AG04449 (cell line): ENCODE results near the gene MMP17.

Experiments used
- CTCF ChIA-PET: fragments of 350-600 bp; formaldehyde crosslinking; extraction: SDS; loops from one replicate; lab custom pipeline; 2021; ENCODE audit warnings: antibody characterized with exemption; lab: Yijun Ruan, JAX
- POLR2A ChIA-PET: fragments of 400-600, 350-600 bp; formaldehyde crosslinking; extraction: SDS; loops from one replicate; lab custom pipeline; 2020; ENCODE audit warnings: antibody characterized with exemption, inconsistent platforms; lab: Yijun Ruan, JAX
- DNase-seq: peaks from one replicate; pipeline ENCODE4 v3.0.0-alpha.2; 2010; ENCODE audit warnings: low read depth, low spot score
- H3K4me3 ChIP-seq: 2 replicates; pipeline ENCODE4 v1.5.1; 2011; ENCODE audit warnings: low read depth, mild to moderate bottlenecking, control low read depth, low read length
- CTCF ChIP-seq: IDR thresholded peaks from one replicate; pipeline ENCODE4 v1.5.1; 2011; ENCODE audit warnings: mild to moderate bottlenecking, moderate library complexity, low read length, control low read depth, inconsistent platforms; ENCODE audit not compliant: insufficient read depth; ENCODE audit errors: missing control alignments

MMP17 gene

DNA sequence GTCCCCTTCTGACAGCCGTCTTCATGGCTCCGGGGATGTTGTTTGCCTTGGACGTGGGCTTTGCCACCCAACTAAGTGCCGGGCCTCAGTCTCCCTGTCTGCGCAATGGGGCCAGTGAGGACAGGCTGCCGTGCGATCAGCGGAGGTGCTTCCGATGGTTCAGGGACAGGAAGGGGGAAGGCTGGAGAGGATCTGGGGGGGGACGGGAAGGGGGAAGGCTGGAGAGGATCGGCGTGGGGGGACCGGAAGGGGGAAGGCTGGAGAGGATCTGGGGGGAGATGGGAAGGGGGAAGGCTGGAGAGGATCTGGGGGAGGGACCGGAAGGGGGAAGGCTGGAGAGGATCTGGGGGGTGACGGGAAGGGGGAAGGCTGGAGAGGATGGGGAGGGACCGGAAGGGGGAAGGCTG is 3.4 kb downstream of the MMP17 start:
- peak; percentile 58 for DNase-seq
- ChIA-PET CTCF (interaction anchor here (1.1 to 6.6 kb wide), 4 partner anchors 47 to 1011 kb away, joined by 3 to 72 read pairs (median 3); no protein-coding TSS in a partner anchor), POLR2A (no interaction called here)
- TF ChIP-seq CTCF = no peak
- H3K4me3 ChIP-seq = peak overlapping the region; percentile 70

GRCh38 chr12:131832321-131833231 is 4.4 kb downstream of the MMP17 start:
- POLR2A ChIA-PET = no interaction called here
- peak overlapping the region; percentile 70 for H3K4me3 ChIP-seq
- DNase-seq = no peak
- CTCF ChIA-PET = interaction anchor here (0.7 kb wide), 1 partner anchor 171 kb away, joined by 3 read pairs; no protein-coding TSS in a partner anchor
- TF ChIP-seq CTCF = no peak

DNA sequence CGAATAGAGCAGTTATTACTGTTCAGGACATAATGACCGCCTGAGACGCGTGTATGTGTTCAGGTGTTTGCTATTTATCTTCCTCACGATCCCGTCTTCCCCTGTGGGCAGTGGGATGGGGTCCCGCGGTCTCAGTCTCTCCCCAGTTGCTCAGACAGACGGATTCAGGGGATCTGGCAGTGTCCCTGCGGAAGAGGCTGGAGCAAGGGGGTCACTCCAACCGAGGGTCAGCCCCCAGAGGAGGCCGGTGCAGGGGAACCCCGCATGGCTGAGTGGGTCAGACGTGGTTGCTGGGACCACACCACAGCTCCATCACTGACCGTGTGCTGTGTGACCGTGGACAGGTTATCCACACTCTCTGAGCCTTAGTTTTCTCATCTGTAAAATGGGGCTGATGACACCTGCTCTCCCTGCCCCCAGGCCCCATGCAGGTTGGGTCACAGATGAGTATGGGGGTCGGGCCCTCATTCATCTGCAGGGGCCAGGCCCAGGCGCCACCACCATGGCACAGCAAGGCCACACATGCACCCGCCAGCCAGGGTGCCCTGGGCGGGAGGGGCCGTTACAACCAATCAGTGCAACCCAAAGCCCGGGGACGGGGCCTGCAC is 5.2 kb downstream of the MMP17 start:
- ChIA-PET CTCF (interaction anchor here (2.0 kb wide), 1 partner anchor 30 kb away, joined by 4 read pairs; no protein-coding TSS in a partner anchor), POLR2A (no interaction called here)
- H3K4me3 ChIP-seq = no peak overlapping the region

GRCh38 chr12:131833896-131834641 is 5.9 kb downstream of the MMP17 start:
- ChIA-PET CTCF (interaction anchor here (1.3 to 2.3 kb wide), 4 partner anchors 30 to 148 kb away, joined by 3 to 13 read pairs (median 4); partner anchors contain the start of gene EP400), POLR2A (no interaction called here)
- no peak overlapping the region for H3K4me3 ChIP-seq
- no peak for DNase-seq
- peak; percentile 27 for TF ChIP-seq CTCF

More for the DNA sequence above, 5.2 kb downstream of the MMP17 start:
- no peak for DNase-seq
- no peak for TF ChIP-seq CTCF

DNA sequence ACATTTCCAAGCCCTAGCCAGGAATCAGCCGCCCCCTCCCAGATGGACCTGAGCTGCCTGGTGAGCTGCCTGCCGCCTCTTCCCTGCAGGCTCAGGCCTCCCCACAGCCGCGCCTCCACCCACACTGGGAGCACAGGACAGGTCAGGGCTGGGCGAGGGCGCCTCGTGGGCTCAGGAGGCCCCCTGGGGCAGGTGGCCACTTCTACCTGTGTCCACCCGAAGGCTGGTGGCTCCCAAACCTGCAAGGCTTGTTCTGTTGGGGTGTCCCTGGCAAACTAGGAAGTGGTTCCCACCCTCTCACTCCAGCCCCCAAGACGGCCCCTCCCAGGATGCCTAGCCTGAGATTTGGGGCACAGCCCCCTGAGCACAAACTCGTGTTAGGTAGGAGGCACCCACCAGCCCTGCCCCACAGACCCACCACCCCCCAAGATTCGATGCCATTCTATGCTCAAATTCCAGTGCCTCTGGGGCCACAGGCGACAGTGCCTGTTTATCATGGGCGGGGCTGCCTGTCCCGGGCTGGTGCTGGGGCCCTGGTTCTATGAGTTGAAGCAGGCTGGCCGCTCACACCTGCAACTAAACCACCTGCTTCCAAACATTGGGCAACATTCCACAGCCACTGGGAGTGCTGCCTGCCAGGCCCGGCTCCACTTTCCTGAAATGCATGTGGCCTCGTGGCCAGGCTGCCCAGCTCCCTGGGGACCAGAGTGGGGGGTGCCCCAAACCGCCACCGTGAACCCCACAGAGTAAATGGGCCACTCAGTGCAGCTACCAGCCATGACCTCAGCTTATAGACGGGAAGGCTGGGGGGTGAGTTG is 6.8 kb downstream of the MMP17 start:
- H3K4me3 ChIP-seq = no peak overlapping the region
- ChIA-PET CTCF (interaction anchor here (0.9 to 2.3 kb wide), 8 partner anchors 29 to 173 kb away, joined by 3 to 13 read pairs (median 3); partner anchors contain the start of gene EP400), POLR2A (no interaction called here)
- no peak for DNase-seq
- no peak for TF ChIP-seq CTCF
